Articular chondrocyte of knee joint (primary cell): Measurements from ENCODE around the gene TAS2R50. TPM values are rescaled to one million over a fixed set of nuclear protein-coding genes. Genes with fewer than 3 reads are reported as not detected.

Experiments
- total RNA-seq: library from RNA; depleted of rRNA; stranded (reverse); fragments of >200 nt; gene quantifications from 2 replicates; pipeline ENCODE4 v1.2.3, GENCODE V29; 2012

TAS2R50 gene
- 5.7 and 7.8 TPM in 2 replicates for total RNA-seq

GRCh38 chr12:10986812-10987211 is at the start of gene TAS2R50:
TSS of gene TAS2R50 (minus strand) at chr12:10986912. CDS start at chr12:10986860, 52 bp downstream.

GRCh38 chr12:11031307-11031706 is 44.6 kb upstream of the TAS2R50 start, which contains the start of gene TAS2R31:
TSS of gene TAS2R31 (minus strand) at chr12:11031407. CDS start at chr12:11031335, 72 bp downstream.

GRCh38 chr12:11022520-11022919 is 35.8 kb upstream of the TAS2R50 start, which contains the start of gene TAS2R19:
TSS of gene TAS2R19 (minus strand) at chr12:11022620. CDS start at chr12:11022571, 49 bp downstream.

GRCh38 chr12:10998204-10998603 is 11.5 kb upstream of the TAS2R50 start, which contains the start of gene TAS2R20:
TSS of gene TAS2R20 (minus strand) at chr12:10998304. CDS start at chr12:10997875, 429 bp downstream.

GRCh38 chr12:10939163-10939562 is 47.5 kb downstream of the TAS2R50 start, which contains the start of gene TAS2R14:
TSS of gene TAS2R14 (minus strand) at chr12:10939263. CDS start at chr12:10939207, 56 bp downstream.

Other genes with a start within 250 kb of the TAS2R50 start
- 0.22 TPM in 1 of 2 replicates, not detected in the other for gene TAS2R7, start 184.3 kb downstream of the TAS2R50 start, total RNA-seq
- gene TAS2R8, start 179.6 kb downstream of the TAS2R50 start, total RNA-seq: 0.22 and 0.26 TPM in 2 replicates
- 0.32 and 0.52 TPM in 2 replicates for gene TAS2R9, start 176.7 kb downstream of the TAS2R50 start, total RNA-seq
- gene TAS2R10, start 160.6 kb downstream of the TAS2R50 start, total RNA-seq: 1.9 and 2.9 TPM in 2 replicates
- 3.4 and 4.2 TPM in 2 replicates for gene PRR4, start 137.4 kb downstream of the TAS2R50 start, total RNA-seq
- gene PRH1, start 102.7 kb downstream of the TAS2R50 start, total RNA-seq: 27.2 and 29.7 TPM in 2 replicates
- 4.5 and 4.6 TPM in 2 replicates for gene TAS2R13, start 77.3 kb downstream of the TAS2R50 start, total RNA-seq
- gene PRH2, start 57.7 kb downstream of the TAS2R50 start, total RNA-seq: 0.54 TPM in 1 of 2 replicates, not detected in the other
- 8.0 and 9.1 TPM in 2 replicates for gene TAS2R14, start 47.6 kb downstream of the TAS2R50 start, total RNA-seq
- 6.7 and 7.2 TPM in 2 replicates for gene TAS2R20, start 11.4 kb upstream of the TAS2R50 start, total RNA-seq
- 10.5 and 11.1 TPM in 2 replicates for gene TAS2R19, start 35.7 kb upstream of the TAS2R50 start, total RNA-seq
- 11.8 and 12.4 TPM in 2 replicates for gene TAS2R31, start 44.5 kb upstream of the TAS2R50 start, total RNA-seq
- gene TAS2R46, start 75.4 kb upstream of the TAS2R50 start, total RNA-seq: 6.0 and 7.1 TPM in 2 replicates
- 1.8 TPM in 1 of 2 replicates, not detected in the other for gene TAS2R43, start 105.4 kb upstream of the TAS2R50 start, total RNA-seq
- 12.6 and 13.7 TPM in 2 replicates for gene TAS2R30, start 147.7 kb upstream of the TAS2R50 start, total RNA-seq
- gene SMIM10L1, start 184.3 kb upstream of the TAS2R50 start, total RNA-seq: 9.1 and 9.7 TPM in 2 replicates
- gene TAS2R42, start 200.0 kb upstream of the TAS2R50 start, total RNA-seq: not detected in 2 replicates